ENCODE measurements around the gene ZGPAT. TPM values are rescaled to one million over a fixed set of nuclear protein-coding genes. Genes with fewer than 3 reads are reported as not detected.

Gene ZGPAT
- total and polyA plus RNA-seq, 2 of the 8 experiments (the other 6 are each of a cell fraction or from before 2014, with no cell fraction given) = 14.5 to 21.4 TPM

GRCh38 chr20:63704749-63705117, 3.1 kb upstream of the ZGPAT start:
- no peak overlapping the region for H3K14ac ChIP-seq (ENCODE audit: insufficient read length)
- H3K9me3 ChIP-seq (ENCODE audit: insufficient read depth in 2 of 2, low read depth in 1 of 2, low read length in 1 of 2) = no peaks in the 10 kb centered on the region
- H2BK12ac ChIP-seq (ENCODE audit: low read depth, low read length) = no peak overlapping the region
- peaks cover 0 to 28% of the 10 kb centered on the region in 2 experiments; a peak in 3 of 4 replicates for H3K79me2 ChIP-seq (ENCODE audit: control insufficient read depth in 1 of 2, insufficient read depth in 2 of 2, low read length in 2 of 2)
- no peak overlapping the region for H2BK5ac ChIP-seq (ENCODE audit: low read depth, low read length)
- H2AFZ ChIP-seq (ENCODE audit: low read length) = no peak overlapping the region
- H3K4ac ChIP-seq (replicated peaks; ENCODE audit: insufficient read length, low read depth, low read length) = no peak overlapping the region
- no peak overlapping the region for H2BK15ac ChIP-seq (ENCODE audit: low read length)
- H4K5ac ChIP-seq (ENCODE audit: insufficient read length, low read depth, low read length) = no peak overlapping the region
- H3K56ac ChIP-seq (replicated peaks; ENCODE audit: insufficient read length, low read depth, low read length) = no peak overlapping the region
- H3K4me1 ChIP-seq (replicated peaks in 1 of 4; ENCODE audit: control insufficient read depth in 3 of 4, insufficient read depth in 4 of 4, low read length in 3 of 4) = peaks cover 0 to 11% (median 6%) of the 10 kb centered on the region in 4 experiments; a peak in 5 of 7 replicates
- CTCF ChIA-PET (ENCODE audit: partially characterized antibody) = interaction anchor here (0.6 to 1.5 kb wide), 2 partner anchors 75 to 167 kb away, joined by 3 read pairs; no protein-coding TSS in a partner anchor
- no peak overlapping the region for H3K23ac ChIP-seq (ENCODE audit: insufficient read length)
- no peak overlapping the region for H2AK5ac ChIP-seq (ENCODE audit: low read depth, low read length)
- no peak overlapping the region for H3K18ac ChIP-seq (ENCODE audit: extremely low read depth, low read length)
- 79% methylated on average over 6 of the region's 6 CpGs; no CpG with 5 or more reads in 1 of the 2 experiments for WGBS, 2 experiments (ENCODE audit: extremely low coverage in 1 of 2, insufficient coverage in 1 of 2, insufficient read length in 1 of 2, insufficient replicate concordance in 2 of 2, low coverage in 1 of 2, low lambda C conversion rate in 2 of 2, missing lambda C conversion rate in 1 of 2)
- no peak for FAIRE-seq
- no peak overlapping the region for H2BK120ac ChIP-seq (replicated peaks; ENCODE audit: low read depth, low read length)
- H3K27me3 ChIP-seq (replicated peaks in 1 of 4; ENCODE audit: control insufficient read depth in 3 of 4, extremely low read depth in 1 of 4, insufficient read depth in 3 of 4, low read length in 3 of 4) = no peaks in the 10 kb centered on the region
- H3K79me1 ChIP-seq (ENCODE audit: low read depth, low read length) = peaks cover 6% of the 10 kb centered on the region; the same call in 1 of the 2 replicates
- peaks cover 5% of the 10 kb centered on the region; the same call in 1 of the 2 replicates for H3K23me2 ChIP-seq (ENCODE audit: low read depth, low read length)
- no peak for DNase-seq (ENCODE audit: low read depth in 1 of 2, low spot score in 2 of 2)
- POLR2A ChIA-PET (ENCODE audit: partially characterized antibody) = interaction anchor here (0.6 to 4.7 kb wide), 4 partner anchors 8 to 30 kb away, joined by 3 to 49 read pairs (median 3); partner anchors contain the start of gene TNFRSF6B
- H3K4me2 ChIP-seq (ENCODE audit: insufficient read depth in 1 of 2, low read depth in 2 of 2, low read length in 2 of 2) = no peak overlapping the region
- H4K20me1 ChIP-seq (replicated peaks in 1 of 2; ENCODE audit: control insufficient read depth in 1 of 2, insufficient read depth in 2 of 2, low read length in 2 of 2) = peaks cover 8 to 17% of the 10 kb centered on the region in 2 experiments
- H2BK20ac ChIP-seq (ENCODE audit: low read length) = no peak overlapping the region
- no peak overlapping the region for H3K4me3 ChIP-seq (ENCODE audit: extremely low read depth in 1 of 4, insufficient read depth in 2 of 4, low read depth in 3 of 4, low read length in 4 of 4)
- no peak overlapping the region for H4K91ac ChIP-seq (replicated peaks; ENCODE audit: insufficient read length, low read length)
- H3K27ac ChIP-seq (ENCODE audit: low read depth, low read length) = no peak overlapping the region
- peaks cover 3 to 18% (median 8%) of the 10 kb centered on the region in 4 experiments; a peak in 5 of 8 replicates for H3K36me3 ChIP-seq (ENCODE audit: control insufficient read depth in 2 of 4, insufficient read depth in 4 of 4, low read length in 3 of 4)
- H3K9ac ChIP-seq (replicated peaks in 1 of 4; ENCODE audit: extremely low read depth in 1 of 4, low read depth in 3 of 4, low read length in 3 of 4) = no peak overlapping the region
- H4K8ac ChIP-seq (ENCODE audit: extremely low read depth, insufficient read depth, low read length) = no peak overlapping the region
- no peak for TF ChIP-seq MAX (IDR thresholded peaks at IDR 0.05)
- no peak for TF ChIP-seq CTBP2 (IDR thresholded peaks at IDR 0.05; ENCODE audit: borderline replicate concordance, insufficient read depth, insufficient read length, low read length)
- TF ChIP-seq MAFK (IDR thresholded peaks at IDR 0.05; ENCODE audit: low read depth, low read length) = no peak
- no peak for TF ChIP-seq SP2 (IDR thresholded peaks at IDR 0.05; ENCODE audit: low read length)
- TF ChIP-seq ATF2 (IDR thresholded peaks at IDR 0.05; ENCODE audit: low read length) = no peak
- TF ChIP-seq BRCA1 (IDR thresholded peaks at IDR 0.05; ENCODE audit: low read depth, low read length) = no peak
- no peak for TF ChIP-seq TAF1 (IDR thresholded peaks at IDR 0.05; ENCODE audit: low read depth, low read length)
- no peak for TF ChIP-seq EP300 (IDR thresholded peaks at IDR 0.05; ENCODE audit: borderline replicate concordance in 1 of 2, low read depth in 2 of 2, low read length in 2 of 2)
- no peak for TF ChIP-seq TAF7 (optimal IDR thresholded peaks at IDR 0.05; ENCODE audit: borderline replicate concordance, low read depth, low read length)
- no peak for TF ChIP-seq ASH2L (IDR thresholded peaks at IDR 0.05; ENCODE audit: low read length)
- no peak for TF ChIP-seq HDAC2 (IDR thresholded peaks at IDR 0.05; ENCODE audit: borderline replicate concordance in 1 of 2, low read depth in 2 of 2, low read length in 2 of 2)

Data from H1 (cell line).